AG04449 (cell line): ENCODE results near the gene GBX2.

Source experiments
- CTCF ChIA-PET: fragments of 350-600 bp; formaldehyde crosslinking; extraction: SDS; loops from one replicate; lab custom pipeline; 2021; ENCODE audit warnings: antibody characterized with exemption; lab: Yijun Ruan, JAX
- POLR2A ChIA-PET: fragments of 400-600, 350-600 bp; formaldehyde crosslinking; extraction: SDS; loops from one replicate; lab custom pipeline; 2020; ENCODE audit warnings: antibody characterized with exemption, inconsistent platforms; lab: Yijun Ruan, JAX
- DNase-seq: peaks from one replicate; pipeline ENCODE4 v3.0.0-alpha.2; 2010; ENCODE audit warnings: low read depth, low spot score
- H3K4me3 ChIP-seq: 2 replicates; pipeline ENCODE4 v1.5.1; 2011; ENCODE audit warnings: low read depth, mild to moderate bottlenecking, control low read depth, low read length
- TF ChIP-seq, protein P1 (sequence below): IDR thresholded peaks from one replicate; pipeline ENCODE4 v1.5.1; 2011; ENCODE audit warnings: mild to moderate bottlenecking, moderate library complexity, low read length, control low read depth, inconsistent platforms; ENCODE audit not compliant: insufficient read depth; ENCODE audit errors: missing control alignments

Gene GBX2

DNA sequence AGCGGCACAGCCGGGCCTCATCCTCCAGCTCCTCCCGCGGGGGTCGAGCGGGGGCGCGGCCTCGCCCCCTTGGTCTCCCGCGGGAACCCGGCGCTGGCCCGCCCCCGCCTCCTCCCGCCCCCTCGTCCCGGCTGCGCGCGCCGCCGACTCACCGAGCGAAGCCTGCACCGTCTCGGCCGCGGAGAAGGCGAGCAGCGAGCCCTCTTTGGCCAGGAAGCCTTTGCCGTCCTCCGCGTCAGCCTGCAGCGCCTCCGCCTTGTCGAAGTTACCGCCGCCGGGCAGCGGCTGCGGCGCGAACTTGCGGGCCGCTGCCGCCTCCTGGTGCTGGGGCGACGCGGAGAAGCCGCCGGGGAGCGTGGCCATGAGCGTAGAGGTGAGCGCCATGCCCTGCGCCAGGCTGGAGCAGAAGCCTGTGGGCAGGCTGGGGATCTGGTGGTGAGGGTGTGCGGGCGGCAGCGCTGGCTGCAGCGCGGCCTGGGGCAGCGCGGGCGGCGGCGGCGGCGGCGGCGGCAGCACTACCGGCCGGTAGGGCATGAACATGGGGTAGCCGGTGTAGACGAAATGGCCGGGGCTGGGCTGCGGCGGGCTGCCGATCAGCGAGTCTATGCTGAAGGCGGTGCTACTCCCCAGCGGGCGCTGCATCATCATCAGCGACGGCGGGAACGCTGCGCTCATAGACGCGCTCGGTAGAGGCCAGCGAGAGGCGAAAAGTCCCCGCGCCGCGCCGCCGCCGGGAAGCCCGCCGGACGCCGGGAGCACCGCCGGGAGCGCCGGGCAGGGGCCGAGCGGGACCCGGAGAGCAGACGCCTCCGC, 683 bp downstream of the GBX2 start:
- DNase-seq, result no peak

DNA sequence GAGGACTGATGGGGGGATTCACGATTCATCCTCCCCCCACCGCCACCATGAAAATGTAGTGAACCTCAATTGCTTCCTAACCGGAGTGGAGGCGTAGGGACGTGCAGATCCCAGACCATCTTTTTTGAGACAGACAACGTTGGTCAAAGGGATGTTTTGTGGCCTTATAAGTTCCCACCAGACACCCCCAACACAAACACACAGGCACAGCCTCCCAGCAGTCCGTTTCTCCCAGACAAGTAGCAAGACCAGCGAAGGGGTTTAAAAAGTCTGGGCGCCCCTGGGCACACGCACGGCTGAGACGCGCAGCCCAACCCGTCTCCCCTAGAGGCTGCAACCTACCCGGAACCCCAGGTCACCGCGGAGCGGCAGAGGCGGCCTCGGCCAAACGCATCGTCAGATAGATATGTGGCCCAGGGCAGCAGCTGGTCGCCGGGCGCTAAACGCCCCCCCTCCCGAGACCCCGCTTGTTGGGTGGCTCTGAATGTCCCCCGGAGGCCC, 1.3 kb downstream of the GBX2 start:
- CTCF ChIA-PET, result interaction anchor here (2.0 to 6.3 kb wide), 2 partner anchors 11 to 24 kb away, joined by 7 to 57 read pairs; no protein-coding TSS in a partner anchor

More for the DNA sequence above, 683 bp downstream of the GBX2 start:
- peak overlapping the region; percentile 49 for H3K4me3 ChIP-seq
- ChIA-PET CTCF (interaction anchor here (4.9 to 6.3 kb wide), 2 partner anchors 11 to 388 kb away, joined by 22 to 57 read pairs; no protein-coding TSS in a partner anchor), POLR2A (no interaction called here)
- TF ChIP-seq, protein P1, sequence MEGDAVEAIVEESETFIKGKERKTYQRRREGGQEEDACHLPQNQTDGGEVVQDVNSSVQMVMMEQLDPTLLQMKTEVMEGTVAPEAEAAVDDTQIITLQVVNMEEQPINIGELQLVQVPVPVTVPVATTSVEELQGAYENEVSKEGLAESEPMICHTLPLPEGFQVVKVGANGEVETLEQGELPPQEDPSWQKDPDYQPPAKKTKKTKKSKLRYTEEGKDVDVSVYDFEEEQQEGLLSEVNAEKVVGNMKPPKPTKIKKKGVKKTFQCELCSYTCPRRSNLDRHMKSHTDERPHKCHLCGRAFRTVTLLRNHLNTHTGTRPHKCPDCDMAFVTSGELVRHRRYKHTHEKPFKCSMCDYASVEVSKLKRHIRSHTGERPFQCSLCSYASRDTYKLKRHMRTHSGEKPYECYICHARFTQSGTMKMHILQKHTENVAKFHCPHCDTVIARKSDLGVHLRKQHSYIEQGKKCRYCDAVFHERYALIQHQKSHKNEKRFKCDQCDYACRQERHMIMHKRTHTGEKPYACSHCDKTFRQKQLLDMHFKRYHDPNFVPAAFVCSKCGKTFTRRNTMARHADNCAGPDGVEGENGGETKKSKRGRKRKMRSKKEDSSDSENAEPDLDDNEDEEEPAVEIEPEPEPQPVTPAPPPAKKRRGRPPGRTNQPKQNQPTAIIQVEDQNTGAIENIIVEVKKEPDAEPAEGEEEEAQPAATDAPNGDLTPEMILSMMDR, result no peak

DNA sequence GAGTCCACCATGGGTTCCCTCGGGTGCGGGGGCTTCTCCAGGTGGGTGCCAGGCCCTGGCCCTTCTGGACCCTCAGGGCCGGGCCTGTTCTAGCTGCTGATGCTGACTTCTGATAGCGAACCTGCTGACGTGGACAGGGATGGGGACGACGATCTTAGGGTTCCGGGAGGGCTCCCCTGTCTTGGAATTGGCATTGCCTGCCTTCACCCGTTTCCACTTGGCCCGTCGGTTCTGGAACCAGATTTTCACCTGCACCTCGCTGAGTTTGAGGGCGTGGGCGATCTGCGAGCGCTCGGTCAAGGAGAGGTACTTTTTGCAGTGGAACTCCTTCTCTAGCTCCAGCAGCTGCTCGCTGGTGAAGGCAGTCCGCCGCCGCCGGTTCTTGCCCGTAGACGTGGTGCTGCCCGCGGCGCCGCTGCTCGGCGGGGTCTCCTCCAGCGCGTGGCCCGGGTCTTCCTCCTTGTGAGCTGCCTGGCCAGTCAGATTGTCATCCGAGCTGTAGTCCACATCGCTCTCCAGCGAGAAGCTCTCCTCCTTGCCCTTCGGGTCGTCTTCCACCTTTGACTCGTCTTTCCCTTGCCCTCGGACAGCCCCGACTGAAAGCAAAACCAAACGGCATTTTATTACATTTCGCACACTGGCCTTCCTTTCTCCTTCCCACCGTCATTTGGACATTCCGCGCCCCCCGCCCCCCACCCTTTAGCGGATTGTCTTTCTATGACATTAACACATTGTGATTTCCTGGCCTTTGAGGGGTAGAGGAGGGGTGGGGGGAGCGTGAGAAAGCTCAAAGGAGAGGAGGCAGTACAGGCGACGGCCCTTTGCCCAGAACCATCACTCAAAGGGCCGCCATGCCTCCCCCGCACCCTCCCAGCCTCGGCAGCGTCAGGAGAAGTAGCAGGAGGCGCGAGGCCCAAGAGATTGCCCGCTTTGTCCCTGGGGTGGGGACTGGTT, 2.1 kb downstream of the GBX2 start:
- TF ChIP-seq, protein P1, result no peak
- ChIA-PET POLR2A (no interaction called here), CTCF (interaction anchor here (0.6 to 6.3 kb wide), 4 partner anchors 8 to 387 kb away, joined by 4 to 57 read pairs (median 6); no protein-coding TSS in a partner anchor)
- DNase-seq, result no peak
- H3K4me3 ChIP-seq, result peak overlapping the region; percentile 20

More for the DNA sequence above, 1.3 kb downstream of the GBX2 start:
- TF ChIP-seq, protein P1, result no peak
- H3K4me3 ChIP-seq, result peak overlapping the region; percentile 49
- POLR2A ChIA-PET, result no interaction called here
- no peak for DNase-seq

DNA sequence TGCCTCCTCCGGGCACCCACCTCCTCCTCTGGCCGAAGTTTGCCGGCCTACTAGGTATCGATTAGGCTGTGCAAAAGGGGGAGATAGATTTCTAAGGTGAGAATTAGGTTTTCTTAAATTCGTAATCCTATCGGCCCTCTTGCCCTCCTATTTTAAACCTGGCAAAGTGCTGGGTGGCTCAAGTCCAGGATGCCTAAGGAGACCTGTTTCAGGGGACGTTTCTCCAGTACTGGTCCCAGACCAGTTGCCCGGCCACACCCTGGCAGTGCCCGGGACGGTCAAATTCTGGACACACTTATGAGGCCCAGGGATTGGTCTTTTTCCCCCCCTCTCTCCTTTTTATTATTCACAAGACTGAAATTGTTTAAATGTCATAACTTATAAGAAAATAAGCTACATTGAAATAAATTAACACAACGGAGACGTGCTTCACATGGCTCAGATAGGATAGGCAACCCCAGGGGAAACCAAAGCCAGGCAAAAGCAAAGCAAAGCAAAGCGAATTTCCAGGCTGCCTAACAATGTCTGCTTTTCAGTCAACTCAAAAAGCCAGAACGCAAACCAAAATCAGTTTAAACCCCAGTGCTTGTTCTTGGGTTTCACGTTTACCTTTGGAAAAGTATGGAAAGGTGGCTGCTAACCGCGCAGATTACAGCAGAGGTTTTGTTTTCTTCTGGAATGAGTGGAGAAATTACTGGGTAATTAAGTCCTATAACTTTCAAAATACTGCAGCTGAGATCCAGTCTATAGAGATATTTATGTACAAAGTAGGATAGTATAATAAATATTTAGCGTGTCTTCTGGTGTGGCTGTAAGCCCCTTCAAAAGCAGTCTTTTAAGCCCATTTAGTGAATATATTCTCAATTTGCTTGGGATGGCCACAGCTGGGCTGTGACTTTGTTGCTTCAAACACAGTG, 3.0 kb downstream of the GBX2 start:
- TF ChIP-seq, protein P1, result no peak
- DNase-seq, result no peak
- CTCF ChIA-PET, result interaction anchor here (0.6 to 6.3 kb wide), 4 partner anchors 9 to 386 kb away, joined by 4 to 57 read pairs (median 6); no protein-coding TSS in a partner anchor
- no peak overlapping the region for H3K4me3 ChIP-seq
- POLR2A ChIA-PET, result no interaction called here

DNA sequence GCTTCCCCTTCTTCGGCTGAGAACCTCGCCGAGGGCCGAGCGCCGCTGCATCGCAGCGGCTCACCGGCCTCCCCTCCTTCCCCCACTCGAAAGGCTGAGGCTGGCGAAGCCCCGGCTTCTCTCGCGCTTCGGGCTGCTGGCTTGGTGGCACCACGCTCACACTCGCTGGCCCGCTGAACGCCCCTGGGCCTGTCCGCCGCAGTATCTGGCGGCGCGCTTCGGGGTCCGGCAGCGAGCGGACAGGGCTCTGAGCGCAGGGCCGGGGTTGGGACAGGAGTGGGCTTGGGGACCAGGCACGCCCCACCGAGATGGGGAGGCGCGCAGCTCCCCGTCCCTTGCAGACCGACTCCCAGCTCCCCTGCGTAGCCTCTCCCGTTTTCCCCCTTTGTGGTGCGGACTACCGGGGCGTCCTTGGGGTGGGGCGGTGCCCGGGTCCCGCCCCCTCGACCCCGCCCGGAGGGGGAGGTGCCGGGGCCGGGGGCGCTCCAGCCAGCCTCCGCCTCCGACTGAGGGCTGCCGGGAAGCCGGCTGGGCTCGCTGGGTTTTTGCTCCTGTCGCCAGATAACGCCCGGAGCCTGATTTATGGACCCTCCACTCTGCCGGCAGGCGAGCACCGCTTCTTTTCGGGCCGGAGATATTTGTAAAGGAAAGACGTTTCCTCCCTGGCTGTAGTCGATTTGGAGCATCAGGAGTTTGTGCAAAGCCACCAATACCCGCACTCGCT, 3.8 kb downstream of the GBX2 start:
- ChIA-PET POLR2A (no interaction called here), CTCF (interaction anchor here (0.6 to 6.3 kb wide), 2 partner anchors 14 to 1937 kb away, joined by 3 to 57 read pairs; no protein-coding TSS in a partner anchor)
- no peak for DNase-seq
- TF ChIP-seq, protein P1, result no peak
- H3K4me3 ChIP-seq, result peak overlapping the region; percentile 46
